PFSK-1 (cell line): ENCODE measurements around the gene MYRFL.

Experiments
- FOXP2 ChIP-seq: optimal IDR thresholded peaks from 2 replicates; pipeline ENCODE3; 2011; ENCODE audit warnings: borderline replicate concordance, control low read depth, inconsistent platforms; ENCODE audit not compliant: insufficient read depth; ENCODE audit errors: extremely low read length, extremely low read depth
- POLR2AphosphoS5 ChIP-seq: IDR thresholded peaks from 2 replicates; pipeline ENCODE4 v1.6.1; 2012; ENCODE audit warnings: low read depth, mild to moderate bottlenecking, control low read depth, low read length, moderate library complexity
- REST ChIP-seq, 2 experiments: IDR thresholded peaks; 2 replicates each; pipeline versions ENCODE4 v1.6.1 to v1.8.0; 2011 to 2012; ENCODE audit warnings: low read depth in 2 of 2, low read length in 2 of 2, control low read depth in 1 of 2, inconsistent platforms in 1 of 2, mild to moderate bottlenecking in 1 of 2, moderate library complexity in 1 of 2; ENCODE audit not compliant: insufficient read depth in 1 of 2
- SIN3A ChIP-seq: IDR thresholded peaks from 2 replicates; pipeline ENCODE4 v1.6.1; 2012; ENCODE audit warnings: mild to moderate bottlenecking, low read length, moderate library complexity, borderline replicate concordance; ENCODE audit not compliant: insufficient read depth
- TAF1 ChIP-seq: IDR thresholded peaks from 2 replicates; pipeline ENCODE4 v1.6.1; 2012; ENCODE audit warnings: low read length, control low read depth, borderline replicate concordance; ENCODE audit not compliant: insufficient read depth

MYRFL gene

GRCh38 chr12:70005864-70006618, 181.0 kb downstream of the MYRFL start:
- no peak for TF ChIP-seq POLR2AphosphoS5
- no peak for TF ChIP-seq REST (IDR thresholded peaks at IDR 0.05; ENCODE audit: insufficient read depth in 1 of 2, low read depth in 2 of 2, low read length in 2 of 2)
- TF ChIP-seq TAF1, result no peak
- TF ChIP-seq SIN3A, result no peak
- TF ChIP-seq FOXP2, result no peak

DNA sequence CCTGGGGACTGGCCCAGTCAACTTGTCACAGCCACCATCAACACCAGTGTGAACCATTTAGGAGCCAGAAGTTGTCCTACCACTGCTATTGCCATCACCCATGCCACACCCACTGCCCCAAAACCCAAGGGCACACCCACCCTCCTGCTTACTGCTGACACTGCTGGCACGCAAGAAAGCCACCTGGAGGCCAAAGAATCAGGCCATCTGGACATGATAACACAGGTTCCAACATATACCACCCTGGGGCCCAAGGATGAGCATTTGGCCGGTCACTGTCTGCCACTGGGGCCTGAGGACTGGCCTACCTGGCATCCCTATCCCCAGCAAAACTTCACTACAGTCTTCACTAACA, 181.6 kb downstream of the MYRFL start:
- TF ChIP-seq SIN3A (no peak), FOXP2 (no peak), POLR2AphosphoS5 (no peak), TAF1 (no peak), REST (IDR thresholded peaks at IDR 0.05; ENCODE audit: insufficient read depth in 1 of 2, low read depth in 2 of 2, low read length in 2 of 2) (no peak)

DNA sequence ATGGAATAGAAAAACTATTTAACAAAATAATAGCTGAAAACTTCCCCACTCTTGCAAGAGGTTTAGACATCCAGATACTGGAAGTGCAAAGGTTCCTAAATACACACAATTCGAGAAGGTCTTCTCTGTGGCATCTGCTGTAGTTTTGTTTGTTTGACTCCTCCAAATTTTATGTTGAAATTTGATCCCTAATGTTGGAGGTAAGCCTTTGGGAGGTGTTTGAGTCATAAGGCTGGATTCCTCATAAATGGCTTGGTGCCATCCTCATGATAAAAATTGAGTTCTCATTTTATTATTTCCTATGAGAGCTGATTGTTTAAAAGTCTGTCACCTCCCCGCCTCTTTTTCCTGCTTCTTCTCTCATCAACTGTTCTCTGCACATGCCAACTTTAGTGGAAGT, 182.7 kb downstream of the MYRFL start:
- TF ChIP-seq TAF1, result no peak
- no peak for TF ChIP-seq REST (IDR thresholded peaks at IDR 0.05; ENCODE audit: insufficient read depth in 1 of 2, low read depth in 2 of 2, low read length in 2 of 2)
- no peak for TF ChIP-seq POLR2AphosphoS5
